RWPE1 (cell line): ENCODE results near the gene MAN1A1.
"Not testable (repeated sequence)": the region's sequence is repeated elsewhere in the genome, so short reads cannot be mapped to it uniquely, and the experiment has no call there.

Source experiments
- CTCF ChIA-PET: fragments of 350-600 bp; sonication (Branson Sonifier 250); formaldehyde crosslinking; extraction: SDS; loops from one replicate; lab custom pipeline; 2021; lab: Yijun Ruan, JAX
- POLR2A ChIA-PET: fragments of 400-600 bp; formaldehyde crosslinking; extraction: SDS; loops from one replicate; lab custom pipeline; 2020; ENCODE audit warnings: antibody characterized with exemption; ENCODE audit not compliant: low non-redundant PET; lab: Yijun Ruan, JAX
- DNase-seq: peaks from one replicate; pipeline ENCODE4 v3.0.0; 2012; ENCODE audit warnings: low spot score
- H3K27ac ChIP-seq: fragments of 450-650 bp; 2 replicates; pipeline ENCODE4 v1.5.1; 2017
- CTCF ChIP-seq: fragments of 450-650 bp; conservative IDR thresholded peaks from 2 replicates; pipeline ENCODE4 v1.5.1; 2017; ENCODE audit warnings: low read depth, mild to moderate bottlenecking

MAN1A1 gene

GRCh38 chr6:119303164-119303887 is 46.2 kb downstream of the MAN1A1 start:
- no peak for DNase-seq
- ChIA-PET CTCF (interaction anchor here (0.9 kb wide), 1 partner anchor 155 kb away, joined by 4 read pairs; no protein-coding TSS in a partner anchor), POLR2A (no interaction called here)
- TF ChIP-seq CTCF = no peak
- no peak overlapping the region for H3K27ac ChIP-seq

GRCh38 chr6:119301429-119301828 is 48.1 kb downstream of the MAN1A1 start:
- ChIA-PET POLR2A (no interaction called here), CTCF (no interaction called here)
- H3K27ac ChIP-seq = no peak overlapping the region
- TF ChIP-seq CTCF = no peak
- DNase-seq = no peak

GRCh38 chr6:119299694-119300093 is 49.9 kb downstream of the MAN1A1 start:
- CTCF ChIA-PET = interaction anchor here (0.7 kb wide), 1 partner anchor 17 kb away, joined by 4 read pairs; no protein-coding TSS in a partner anchor
- DNase-seq = no peak
- H3K27ac ChIP-seq = no peak overlapping the region
- POLR2A ChIA-PET = no interaction called here
- TF ChIP-seq CTCF = no peak

- TF ChIP-seq CTCF = no peak
- DNase-seq = no peak
- H3K27ac ChIP-seq = no peak overlapping the region
- ChIA-PET CTCF (no interaction called here), POLR2A (no interaction called here)
Measured at GRCh38 chr6:119297049-119297448, 52.5 kb downstream of the MAN1A1 start.

GRCh38 chr6:119296036-119297035 is 53.2 kb downstream of the MAN1A1 start:
- POLR2A ChIA-PET = no interaction called here
- CTCF ChIA-PET = interaction anchor here (0.6 kb wide), 1 partner anchor 167 kb away, joined by 8 read pairs; no protein-coding TSS in a partner anchor
- no peak for DNase-seq
- no peak for TF ChIP-seq CTCF
- H3K27ac ChIP-seq = no peak overlapping the region

- CTCF ChIA-PET = no interaction called here
- POLR2A ChIA-PET = no interaction called here
- no peak for TF ChIP-seq CTCF
- DNase-seq = no peak
- H3K27ac ChIP-seq = no peak overlapping the region
Measured at GRCh38 chr6:119294984-119295383, 54.6 kb downstream of the MAN1A1 start.

- H3K27ac ChIP-seq, POLR2A ChIA-PET, DNase-seq, CTCF ChIA-PET: not testable (repeated sequence)
Measured at GRCh38 chr6:119291060-119291459, 58.5 kb downstream of the MAN1A1 start.
